ENCODE data around the gene ENOX1.

- TF ChIP-seq CTCF (IDR thresholded peaks at IDR 0.05) (no peak), CREB1 (CRISPR knock-in tag; IDR thresholded peaks at IDR 0.05) (no peak), ATF3 (CRISPR knock-in tag; conservative IDR thresholded peaks at IDR 0.05) (no peak), TCF7 (CRISPR knock-in tag; IDR thresholded peaks at IDR 0.05; ENCODE audit: low read depth) (no peak), USF2 (CRISPR knock-in tag; IDR thresholded peaks at IDR 0.05) (no peak), E2F5 (CRISPR knock-in tag; IDR thresholded peaks at IDR 0.05) (no peak)
Observed at GRCh38 chr13:43272851-43273250, 513.9 kb downstream of the ENOX1 start.
